Lower lobe of right lung (tissue), 2 donors: ENCODE measurements around the gene SAV1. TPM values are rescaled to one million over a fixed set of nuclear protein-coding genes. Genes with fewer than 3 reads are reported as not detected.

Source experiments
- ATAC-seq, 2 donors: fragments of 200-7000 bp; cut with Tn5 transposase; one replicate each; pipeline ENCODE4 v1.9.1; 2020 to 2022; ENCODE audit warnings: mild to moderate bottlenecking in 2 of 2, moderate library complexity in 2 of 2
- DNase-seq: peaks from one replicate; pipeline ENCODE4 v3.0.0-alpha.2; 2020
- H3K27ac ChIP-seq: fragments of 200-600 bp; one replicate; pipeline ENCODE4 v1.8.0; 2022
- H3K27me3 ChIP-seq: fragments of 200-600 bp; one replicate; pipeline ENCODE4 v1.8.0; 2022; ENCODE audit warnings: low read depth
- H3K36me3 ChIP-seq: fragments of 200-600 bp; one replicate; pipeline ENCODE4 v1.8.0; 2022; ENCODE audit warnings: mild to moderate bottlenecking
- H3K4me1 ChIP-seq: fragments of 200-600 bp; one replicate; pipeline ENCODE4 v1.8.0; 2022
- H3K4me3 ChIP-seq: fragments of 200-600 bp; one replicate; pipeline ENCODE4 v1.8.0; 2022; ENCODE audit warnings: mild to moderate bottlenecking
- H3K9me3 ChIP-seq: fragments of 200-600 bp; one replicate; pipeline ENCODE4 v1.8.0; 2022
- intact Hi-C: fragments of 100-400 bp; cut with DNase I; formaldehyde crosslinking; loops from one replicate; pipeline ENCODE4 v1.11.0; 2022
- total RNA-seq: library from RNA; stranded (reverse); fragmentation: NEBNext Ultra II Directional; extraction: Animal tissue kit (Norgen Biotek cat#: 25700); gene quantifications from one replicate; pipeline ENCODE4 v1.2.1, GENCODE V29; 2021
- TF ChIP-seq, protein P1 (sequence below): fragments of 200-600 bp; IDR thresholded peaks from one replicate; pipeline ENCODE4 v1.8.0; 2022; ENCODE audit warnings: antibody characterized with exemption, mild to moderate bottlenecking
- donor health status: DM: no; HTN: yes; CAD: no; lungs with severe emphysema.

The SAV1 gene
- total RNA-seq, 1 donor from 2014 or later: 39.3 TPM

DNA sequence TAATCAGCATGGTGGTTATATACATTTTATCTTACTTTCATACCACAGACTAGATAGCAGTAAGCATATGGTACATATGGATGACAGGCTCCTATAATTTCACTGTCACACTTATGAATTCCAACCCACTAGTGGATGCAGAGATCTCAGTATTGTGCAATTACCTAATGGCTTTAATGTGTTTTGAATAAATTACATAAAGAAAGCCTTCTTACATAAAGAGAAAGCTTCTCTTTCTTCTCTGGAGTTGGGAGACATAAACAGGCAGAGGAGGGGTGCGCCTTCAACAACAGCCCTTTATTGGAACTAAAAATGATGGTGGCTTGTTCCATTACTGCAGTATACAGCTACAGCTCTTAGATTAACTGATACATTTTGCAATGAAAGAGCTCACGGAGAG lies 52.6 kb downstream of the SAV1 start:
- no peak overlapping the region for H3K27ac ChIP-seq
- H3K36me3 ChIP-seq: peaks cover 9% of the 10 kb centered on the region
- no peaks in the 10 kb centered on the region for H3K9me3 ChIP-seq
- no peaks in the 10 kb centered on the region for H3K27me3 ChIP-seq
- H3K4me3 ChIP-seq: no peak overlapping the region
- intact Hi-C loops: no loop called here
- H3K4me1 ChIP-seq: no peaks in the 10 kb centered on the region
- DNase-seq (no peak), ATAC-seq (no peak)
- TF ChIP-seq, protein P1, sequence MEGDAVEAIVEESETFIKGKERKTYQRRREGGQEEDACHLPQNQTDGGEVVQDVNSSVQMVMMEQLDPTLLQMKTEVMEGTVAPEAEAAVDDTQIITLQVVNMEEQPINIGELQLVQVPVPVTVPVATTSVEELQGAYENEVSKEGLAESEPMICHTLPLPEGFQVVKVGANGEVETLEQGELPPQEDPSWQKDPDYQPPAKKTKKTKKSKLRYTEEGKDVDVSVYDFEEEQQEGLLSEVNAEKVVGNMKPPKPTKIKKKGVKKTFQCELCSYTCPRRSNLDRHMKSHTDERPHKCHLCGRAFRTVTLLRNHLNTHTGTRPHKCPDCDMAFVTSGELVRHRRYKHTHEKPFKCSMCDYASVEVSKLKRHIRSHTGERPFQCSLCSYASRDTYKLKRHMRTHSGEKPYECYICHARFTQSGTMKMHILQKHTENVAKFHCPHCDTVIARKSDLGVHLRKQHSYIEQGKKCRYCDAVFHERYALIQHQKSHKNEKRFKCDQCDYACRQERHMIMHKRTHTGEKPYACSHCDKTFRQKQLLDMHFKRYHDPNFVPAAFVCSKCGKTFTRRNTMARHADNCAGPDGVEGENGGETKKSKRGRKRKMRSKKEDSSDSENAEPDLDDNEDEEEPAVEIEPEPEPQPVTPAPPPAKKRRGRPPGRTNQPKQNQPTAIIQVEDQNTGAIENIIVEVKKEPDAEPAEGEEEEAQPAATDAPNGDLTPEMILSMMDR: no peak

DNA sequence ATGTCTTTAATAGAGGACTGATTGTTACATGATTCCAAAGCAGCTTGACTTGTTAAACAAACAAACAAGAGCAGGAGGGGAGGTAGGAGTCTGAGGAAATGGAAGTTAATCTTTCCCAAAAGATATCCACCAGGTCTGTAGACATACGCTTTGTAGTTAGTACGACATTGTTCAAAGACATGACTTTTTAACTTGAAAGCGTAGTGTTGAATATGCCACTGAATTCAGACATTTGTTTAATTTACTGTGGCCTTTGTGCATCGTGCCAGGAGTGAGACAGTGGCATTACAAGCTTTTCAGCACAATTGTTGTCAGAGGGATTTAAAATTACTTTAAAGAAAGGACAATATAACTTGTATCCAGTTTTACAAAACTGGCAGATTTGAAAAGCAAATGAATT lies 53.0 kb downstream of the SAV1 start:
- intact Hi-C loops: no loop called here
- Histone ChIP-seq H3K27me3 (no peaks in the 10 kb centered on the region), H3K27ac (no peak overlapping the region), H3K4me3 (no peak overlapping the region), H3K9me3 (no peaks in the 10 kb centered on the region), H3K36me3 (peaks cover 9% of the 10 kb centered on the region), H3K4me1 (no peaks in the 10 kb centered on the region)
- DNase-seq (no peak), ATAC-seq (no peak)
- TF ChIP-seq, protein P1: no peak

DNA sequence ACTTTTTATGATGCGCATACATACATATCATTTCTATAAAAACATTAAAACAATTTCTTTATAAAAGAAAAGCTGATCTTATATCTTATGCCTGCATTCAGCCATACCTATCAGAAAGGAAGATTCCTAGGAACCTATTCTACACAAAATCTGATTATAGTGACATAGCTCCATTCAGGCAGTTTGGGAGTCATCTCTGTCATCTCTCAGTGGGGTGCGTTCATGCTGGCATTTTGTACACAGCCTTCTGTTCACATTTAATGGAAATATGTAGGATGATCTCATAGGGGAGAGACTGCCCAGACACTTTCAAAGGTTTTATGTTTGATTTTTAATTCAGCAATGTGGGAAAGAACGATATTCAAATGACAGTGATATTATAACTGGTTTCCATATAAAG lies 55.3 kb downstream of the SAV1 start:
- ATAC-seq: no peak
- TF ChIP-seq, protein P1: no peak
- H3K4me3 ChIP-seq: no peak overlapping the region
- no peaks in the 10 kb centered on the region for H3K9me3 ChIP-seq
- peaks cover 9% of the 10 kb centered on the region for H3K36me3 ChIP-seq
- no peaks in the 10 kb centered on the region for H3K4me1 ChIP-seq
- H3K27ac ChIP-seq: no peak overlapping the region
- intact Hi-C loops: no loop called here
- H3K27me3 ChIP-seq: no peaks in the 10 kb centered on the region
- no peak for DNase-seq

DNA sequence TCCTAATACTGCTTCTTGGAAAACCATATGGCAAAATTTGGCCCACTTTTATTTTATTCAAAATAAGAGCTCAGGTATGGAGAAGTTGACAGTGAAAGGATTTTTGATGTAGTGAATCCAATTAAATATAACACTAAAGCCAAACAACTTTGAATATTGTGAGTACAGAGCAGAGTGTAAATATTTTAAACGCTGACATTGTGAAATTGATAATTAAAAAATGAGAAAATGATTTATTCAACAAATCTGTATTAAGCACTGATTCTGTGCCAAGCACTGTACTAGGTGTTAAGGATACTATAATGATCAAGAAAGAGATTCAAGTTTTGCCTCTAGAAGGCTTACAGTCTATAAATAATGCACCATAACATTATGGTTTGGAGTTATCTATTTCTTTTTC lies 57.6 kb downstream of the SAV1 start:
- ATAC-seq: no peak
- intact Hi-C loops: no loop called here
- H3K27me3 ChIP-seq: no peaks in the 10 kb centered on the region
- TF ChIP-seq, protein P1: no peak
- no peaks in the 10 kb centered on the region for H3K9me3 ChIP-seq
- H3K4me3 ChIP-seq: no peak overlapping the region
- H3K36me3 ChIP-seq: peaks cover 5% of the 10 kb centered on the region
- H3K27ac ChIP-seq: no peak overlapping the region
- no peak for DNase-seq
- no peaks in the 10 kb centered on the region for H3K4me1 ChIP-seq

DNA sequence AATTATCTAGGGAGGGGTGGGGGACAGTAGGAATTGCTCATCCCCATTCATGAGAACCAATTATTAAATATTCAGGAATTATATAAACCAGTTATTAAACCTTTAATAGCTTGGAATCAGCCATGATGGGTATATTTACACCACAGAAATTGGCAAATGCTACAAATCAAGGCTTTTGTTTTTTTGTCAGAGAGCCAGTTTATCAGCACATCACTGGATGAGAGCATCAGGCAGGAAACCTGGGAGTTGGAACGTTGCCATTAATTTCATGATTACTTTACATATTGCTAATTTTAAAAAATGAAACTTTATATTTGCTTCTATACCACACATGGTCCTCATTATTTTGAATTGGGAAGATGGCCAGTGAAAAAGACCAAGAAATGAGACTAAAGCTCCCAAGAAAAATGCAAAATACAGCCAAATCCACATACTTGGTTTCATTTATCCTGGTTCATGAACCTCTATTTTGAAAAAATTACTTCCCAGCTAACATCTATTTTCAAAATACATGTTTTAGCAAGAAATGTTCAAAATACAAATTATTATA lies 59.7 kb downstream of the SAV1 start:
- ATAC-seq (no peak), DNase-seq (no peak)
- Histone ChIP-seq H3K36me3 (no peaks in the 10 kb centered on the region), H3K27ac (no peak overlapping the region), H3K9me3 (no peaks in the 10 kb centered on the region), H3K27me3 (no peaks in the 10 kb centered on the region), H3K4me3 (no peak overlapping the region), H3K4me1 (no peaks in the 10 kb centered on the region)
- TF ChIP-seq, protein P1: no peak
- intact Hi-C loops: no loop called here

DNA sequence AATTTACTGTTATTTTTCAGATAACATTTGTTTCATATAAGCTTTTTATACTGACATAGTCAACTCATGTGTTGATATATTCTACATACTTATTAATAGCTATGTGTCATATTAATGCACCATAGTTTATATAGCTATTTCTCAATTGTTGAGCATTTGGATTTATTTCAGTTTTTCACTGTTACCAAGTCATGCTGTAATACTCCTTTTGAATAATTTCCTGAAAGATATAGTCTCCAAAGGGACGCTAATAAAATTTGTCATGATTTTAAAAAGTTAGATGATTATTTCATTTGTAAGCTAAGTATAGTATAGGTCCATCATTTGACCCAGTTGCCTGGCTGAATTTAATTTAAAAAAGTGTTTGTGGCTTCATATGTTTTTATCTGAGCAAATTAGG lies 60.3 kb downstream of the SAV1 start:
- no peak for DNase-seq
- no peak overlapping the region for H3K27ac ChIP-seq
- no peaks in the 10 kb centered on the region for H3K27me3 ChIP-seq
- H3K36me3 ChIP-seq: no peaks in the 10 kb centered on the region
- TF ChIP-seq, protein P1: no peak
- no peaks in the 10 kb centered on the region for H3K4me1 ChIP-seq
- H3K9me3 ChIP-seq: no peaks in the 10 kb centered on the region
- ATAC-seq: no peak
- intact Hi-C loops: no loop called here
- H3K4me3 ChIP-seq: no peak overlapping the region
